GM23338 (cell line): ENCODE data around the gene XRCC4. TPM values are rescaled to one million over a fixed set of nuclear protein-coding genes. Genes with fewer than 3 reads are reported as not detected.

Experiments
- ATAC-seq: fragments of 200-7000 bp; cut with Tn5 transposase; 3 replicates; pipeline ENCODE4 v1.9.1; 2020
- DNase-seq: peaks from one replicate; pipeline ENCODE4 v3.0.0-alpha.2; 2015; ENCODE audit warnings: low spot score
- H2AFZ ChIP-seq: fragments of 200-600 bp; sonication (generic); 2 replicates; pipeline ENCODE4 v1.8.0; 2016; ENCODE audit warnings: antibody characterized with exemption, mild to moderate bottlenecking, moderate library complexity
- H3F3A ChIP-seq: fragments of 200-600 bp; sonication (generic); replicated peaks from 2 replicates; pipeline ENCODE4 v1.8.0; 2017; ENCODE audit warnings: antibody characterized with exemption, mixed run types, low read depth
- H3K27ac ChIP-seq: fragments of 200-600 bp; sonication (generic); 2 replicates; pipeline ENCODE4 v1.6.1; 2016; ENCODE audit warnings: low read depth
- H3K27me3 ChIP-seq: fragments of 200-600 bp; sonication (generic); 2 replicates; pipeline ENCODE4 v1.8.0; 2016; ENCODE audit warnings: mild to moderate bottlenecking, mixed run types, moderate library complexity; ENCODE audit not compliant: insufficient read depth
- H3K36me3 ChIP-seq: fragments of 200-600 bp; sonication (generic); 2 replicates; pipeline ENCODE4 v1.8.0; 2016; ENCODE audit warnings: mild to moderate bottlenecking; ENCODE audit not compliant: insufficient read depth
- H3K4me1 ChIP-seq: fragments of 200-600 bp; sonication (generic); 2 replicates; pipeline ENCODE4 v1.8.0; 2016; ENCODE audit warnings: mild to moderate bottlenecking, moderate library complexity; ENCODE audit not compliant: insufficient read depth
- H3K4me2 ChIP-seq: fragments of 200-600 bp; sonication (generic); 2 replicates; pipeline ENCODE4 v1.7.1; 2017; ENCODE audit warnings: mixed run types
- H3K4me3 ChIP-seq: fragments of 200-600 bp; sonication (generic); 2 replicates; pipeline ENCODE4 v1.6.1; 2016; ENCODE audit warnings: mixed run types
- H3K79me2 ChIP-seq: fragments of 200-600 bp; sonication (generic); replicated peaks from 2 replicates; pipeline ENCODE4 v1.8.0; 2017; ENCODE audit warnings: mild to moderate bottlenecking; ENCODE audit not compliant: insufficient read depth
- H3K9me2 ChIP-seq: fragments of 200-600 bp; sonication (generic); 2 replicates; pipeline ENCODE4 v1.8.0; 2017; ENCODE audit not compliant: insufficient read depth
- H4K20me1 ChIP-seq: fragments of 200-600 bp; sonication (generic); replicated peaks from 2 replicates; pipeline ENCODE4 v1.8.0; 2017; ENCODE audit warnings: mild to moderate bottlenecking; ENCODE audit not compliant: insufficient read depth
- H3K27ac Mint-ChIP-seq: 2 replicates; pipeline ENCODE4 v1.8.0; 2020; ENCODE audit warnings: inconsistent platforms, mild to moderate bottlenecking, moderate library complexity, mixed read lengths
- H3K27me3 Mint-ChIP-seq: 3 replicates; pipeline ENCODE4 v1.8.0; 2022; ENCODE audit warnings: low read depth, mild to moderate bottlenecking, moderate library complexity, mixed read lengths, inconsistent platforms; ENCODE audit not compliant: insufficient read depth, poor library complexity
- H3K36me3 Mint-ChIP-seq: 3 replicates; pipeline ENCODE4 v1.8.0; 2021; ENCODE audit warnings: low read depth, mild to moderate bottlenecking, inconsistent platforms, moderate library complexity, mixed read lengths
- H3K4me1 Mint-ChIP-seq: 3 replicates; pipeline ENCODE4 v1.8.0; 2020; ENCODE audit warnings: mild to moderate bottlenecking, inconsistent platforms, mixed read lengths
- H3K4me3 Mint-ChIP-seq: 3 replicates; pipeline ENCODE4 v1.8.0; 2021; ENCODE audit warnings: moderate library complexity, mild to moderate bottlenecking, inconsistent platforms, mixed read lengths
- H3K9me3 Mint-ChIP-seq: 3 replicates; pipeline ENCODE4 v1.8.0; 2020; ENCODE audit warnings: moderate library complexity, mild to moderate bottlenecking, inconsistent platforms, mixed read lengths
- CREB1 ChIP-seq: fragments of 250-450 bp; sonication (Bioruptor Pico); IDR thresholded peaks from 2 replicates; pipeline ENCODE4 v1.5.0; 2020; ENCODE audit warnings: low read depth, mild to moderate bottlenecking, moderate library complexity
- EZH2 ChIP-seq: fragments of 200-600 bp; sonication (generic); IDR thresholded peaks from one replicate; pipeline ENCODE4 v1.8.0; 2017; ENCODE audit warnings: antibody characterized with exemption, mild to moderate bottlenecking, low read depth; ENCODE audit not compliant: unreplicated experiment
- EZH2phosphoT487 ChIP-seq: fragments of 200-600 bp; sonication (generic); IDR thresholded peaks from one replicate; pipeline ENCODE4 v1.8.1; 2018; ENCODE audit warnings: antibody characterized with exemption; ENCODE audit not compliant: unreplicated experiment
- JUNB ChIP-seq: IDR thresholded peaks from one replicate; pipeline ENCODE4 v1.6.1; 2016; ENCODE audit warnings: antibody characterized with exemption; ENCODE audit not compliant: unreplicated experiment
- NANOG ChIP-seq: IDR thresholded peaks from 2 replicates; pipeline ENCODE4 v1.6.1; 2016; ENCODE audit warnings: antibody characterized with exemption, borderline replicate concordance
- POLR2AphosphoS5 ChIP-seq: IDR thresholded peaks from 2 replicates; pipeline ENCODE4 v1.6.1; 2016; ENCODE audit warnings: antibody characterized with exemption, low read depth
- STAT1 ChIP-seq: IDR thresholded peaks from one replicate; pipeline ENCODE4 v1.6.1; 2016; ENCODE audit warnings: antibody characterized with exemption; ENCODE audit not compliant: unreplicated experiment
- ZNF114 ChIP-seq: fragments of 250-450 bp; sonication (Bioruptor Pico); IDR thresholded peaks from 2 replicates; pipeline ENCODE4 v1.5.0; 2020; ENCODE audit warnings: mild to moderate bottlenecking, moderate library complexity
- ZNF331 ChIP-seq: fragments of 250-450 bp; sonication (Bioruptor Pico); IDR thresholded peaks from 2 replicates; pipeline ENCODE4 v1.5.0; 2020; ENCODE audit warnings: low read depth, mild to moderate bottlenecking, moderate library complexity
- polyA plus RNA-seq: library from polyadenylated mRNA; unstranded; fragments of >200 nt; fragmentation: Nextera tagmentation; extraction: Ambion mirVana; gene quantifications from 2 replicates; pipeline ENCODE4 v1.2.1, GENCODE V29; 2016
- total RNA-seq: library from RNA; depleted of rRNA; stranded (reverse); fragments of >200 nt; shearing (Covaris generic); gene quantifications from 2 replicates; pipeline ENCODE4 v1.2.3, GENCODE V29; 2014
- TF ChIP-seq, protein P1 (sequence below): IDR thresholded peaks from one replicate; pipeline ENCODE4 v1.6.1; 2018; ENCODE audit warnings: antibody characterized with exemption; ENCODE audit not compliant: unreplicated experiment
- TF ChIP-seq, protein P2 (sequence below): IDR thresholded peaks from 2 replicates; pipeline ENCODE4 v1.6.1; 2016; ENCODE audit warnings: antibody characterized with exemption
- TF ChIP-seq, protein P3 (sequence below), 2 experiments: fragments of 200-600 bp in 1 of 2; sonication (generic) in 1 of 2; conservative IDR thresholded peaks; 2 replicates each; pipeline versions ENCODE4 v1.5.1 to v1.6.1; 2016 to 2017; ENCODE audit warnings: antibody characterized with exemption in 2 of 2, low read depth in 2 of 2, mild to moderate bottlenecking in 2 of 2, moderate library complexity in 1 of 2
- TF ChIP-seq, protein P4 (sequence below): fragments of 250-450 bp; sonication (Bioruptor Pico); IDR thresholded peaks from 2 replicates; pipeline ENCODE4 v1.5.0; 2020; ENCODE audit warnings: mild to moderate bottlenecking, moderate library complexity

The XRCC4 gene
- total and polyA plus RNA-seq, 2 experiments from 2014 or later: 11.5 to 22.4 TPM

DNA sequence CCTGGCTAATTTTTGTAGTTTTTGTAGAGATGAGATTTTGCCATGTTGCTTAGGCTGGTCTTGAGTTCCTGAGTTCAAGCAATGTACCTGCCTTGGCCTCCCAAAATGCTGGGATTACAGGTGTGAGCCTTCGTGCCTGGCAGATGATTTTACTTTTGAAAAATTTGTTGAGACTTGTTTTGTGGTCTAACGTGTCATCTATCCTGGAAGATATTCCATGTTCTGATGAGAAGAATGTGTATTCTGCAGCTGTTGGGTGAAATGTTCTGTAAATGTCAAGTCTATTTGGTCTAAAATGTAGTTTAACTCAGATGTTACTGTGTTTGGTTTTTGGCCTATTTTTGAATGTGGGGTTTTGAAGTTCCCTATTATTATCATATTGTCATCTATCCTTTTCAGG lies 145.6 kb downstream of the XRCC4 start:
- Histone ChIP-seq H4K20me1 (no peaks in the 10 kb centered on the region), H3K36me3 (no peaks in the 10 kb centered on the region), H3K27me3 (no peaks in the 10 kb centered on the region), H3K4me3 (no peak overlapping the region), H3K9me2 (no peaks in the 10 kb centered on the region), H3F3A (no peaks in the 10 kb centered on the region), H3K4me2 (no peak overlapping the region), H2AFZ (no peak overlapping the region), H3K79me2 (no peaks in the 10 kb centered on the region), H3K27ac (no peak overlapping the region), H3K4me1 (peaks cover 21% of the 10 kb centered on the region)
- no peak overlapping the region for H3K27ac Mint-ChIP-seq
- no peaks in the 10 kb centered on the region for H3K9me3 Mint-ChIP-seq
- H3K4me3 Mint-ChIP-seq: no peak overlapping the region
- no peaks in the 10 kb centered on the region for H3K36me3 Mint-ChIP-seq
- H3K4me1 Mint-ChIP-seq: peaks cover 24% of the 10 kb centered on the region
- TF ChIP-seq STAT1 (no peak), CREB1 (CRISPR knock-in tag) (no peak), POLR2AphosphoS5 (no peak), NANOG (no peak), JUNB (no peak), EZH2 (no peak), ZNF331 (CRISPR knock-in tag) (no peak), EZH2phosphoT487 (no peak), ZNF114 (CRISPR knock-in tag) (no peak)
- TF ChIP-seq, protein P1, sequence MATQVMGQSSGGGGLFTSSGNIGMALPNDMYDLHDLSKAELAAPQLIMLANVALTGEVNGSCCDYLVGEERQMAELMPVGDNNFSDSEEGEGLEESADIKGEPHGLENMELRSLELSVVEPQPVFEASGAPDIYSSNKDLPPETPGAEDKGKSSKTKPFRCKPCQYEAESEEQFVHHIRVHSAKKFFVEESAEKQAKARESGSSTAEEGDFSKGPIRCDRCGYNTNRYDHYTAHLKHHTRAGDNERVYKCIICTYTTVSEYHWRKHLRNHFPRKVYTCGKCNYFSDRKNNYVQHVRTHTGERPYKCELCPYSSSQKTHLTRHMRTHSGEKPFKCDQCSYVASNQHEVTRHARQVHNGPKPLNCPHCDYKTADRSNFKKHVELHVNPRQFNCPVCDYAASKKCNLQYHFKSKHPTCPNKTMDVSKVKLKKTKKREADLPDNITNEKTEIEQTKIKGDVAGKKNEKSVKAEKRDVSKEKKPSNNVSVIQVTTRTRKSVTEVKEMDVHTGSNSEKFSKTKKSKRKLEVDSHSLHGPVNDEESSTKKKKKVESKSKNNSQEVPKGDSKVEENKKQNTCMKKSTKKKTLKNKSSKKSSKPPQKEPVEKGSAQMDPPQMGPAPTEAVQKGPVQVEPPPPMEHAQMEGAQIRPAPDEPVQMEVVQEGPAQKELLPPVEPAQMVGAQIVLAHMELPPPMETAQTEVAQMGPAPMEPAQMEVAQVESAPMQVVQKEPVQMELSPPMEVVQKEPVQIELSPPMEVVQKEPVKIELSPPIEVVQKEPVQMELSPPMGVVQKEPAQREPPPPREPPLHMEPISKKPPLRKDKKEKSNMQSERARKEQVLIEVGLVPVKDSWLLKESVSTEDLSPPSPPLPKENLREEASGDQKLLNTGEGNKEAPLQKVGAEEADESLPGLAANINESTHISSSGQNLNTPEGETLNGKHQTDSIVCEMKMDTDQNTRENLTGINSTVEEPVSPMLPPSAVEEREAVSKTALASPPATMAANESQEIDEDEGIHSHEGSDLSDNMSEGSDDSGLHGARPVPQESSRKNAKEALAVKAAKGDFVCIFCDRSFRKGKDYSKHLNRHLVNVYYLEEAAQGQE: no peak
- TF ChIP-seq, protein P2, sequence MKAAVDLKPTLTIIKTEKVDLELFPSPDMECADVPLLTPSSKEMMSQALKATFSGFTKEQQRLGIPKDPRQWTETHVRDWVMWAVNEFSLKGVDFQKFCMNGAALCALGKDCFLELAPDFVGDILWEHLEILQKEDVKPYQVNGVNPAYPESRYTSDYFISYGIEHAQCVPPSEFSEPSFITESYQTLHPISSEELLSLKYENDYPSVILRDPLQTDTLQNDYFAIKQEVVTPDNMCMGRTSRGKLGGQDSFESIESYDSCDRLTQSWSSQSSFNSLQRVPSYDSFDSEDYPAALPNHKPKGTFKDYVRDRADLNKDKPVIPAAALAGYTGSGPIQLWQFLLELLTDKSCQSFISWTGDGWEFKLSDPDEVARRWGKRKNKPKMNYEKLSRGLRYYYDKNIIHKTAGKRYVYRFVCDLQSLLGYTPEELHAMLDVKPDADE: no peak
- TF ChIP-seq, protein P3, sequence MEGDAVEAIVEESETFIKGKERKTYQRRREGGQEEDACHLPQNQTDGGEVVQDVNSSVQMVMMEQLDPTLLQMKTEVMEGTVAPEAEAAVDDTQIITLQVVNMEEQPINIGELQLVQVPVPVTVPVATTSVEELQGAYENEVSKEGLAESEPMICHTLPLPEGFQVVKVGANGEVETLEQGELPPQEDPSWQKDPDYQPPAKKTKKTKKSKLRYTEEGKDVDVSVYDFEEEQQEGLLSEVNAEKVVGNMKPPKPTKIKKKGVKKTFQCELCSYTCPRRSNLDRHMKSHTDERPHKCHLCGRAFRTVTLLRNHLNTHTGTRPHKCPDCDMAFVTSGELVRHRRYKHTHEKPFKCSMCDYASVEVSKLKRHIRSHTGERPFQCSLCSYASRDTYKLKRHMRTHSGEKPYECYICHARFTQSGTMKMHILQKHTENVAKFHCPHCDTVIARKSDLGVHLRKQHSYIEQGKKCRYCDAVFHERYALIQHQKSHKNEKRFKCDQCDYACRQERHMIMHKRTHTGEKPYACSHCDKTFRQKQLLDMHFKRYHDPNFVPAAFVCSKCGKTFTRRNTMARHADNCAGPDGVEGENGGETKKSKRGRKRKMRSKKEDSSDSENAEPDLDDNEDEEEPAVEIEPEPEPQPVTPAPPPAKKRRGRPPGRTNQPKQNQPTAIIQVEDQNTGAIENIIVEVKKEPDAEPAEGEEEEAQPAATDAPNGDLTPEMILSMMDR (conservative IDR thresholded peaks at IDR 0.05; ENCODE audit: low read depth in 2 of 2): no peak
- TF ChIP-seq, protein P4, sequence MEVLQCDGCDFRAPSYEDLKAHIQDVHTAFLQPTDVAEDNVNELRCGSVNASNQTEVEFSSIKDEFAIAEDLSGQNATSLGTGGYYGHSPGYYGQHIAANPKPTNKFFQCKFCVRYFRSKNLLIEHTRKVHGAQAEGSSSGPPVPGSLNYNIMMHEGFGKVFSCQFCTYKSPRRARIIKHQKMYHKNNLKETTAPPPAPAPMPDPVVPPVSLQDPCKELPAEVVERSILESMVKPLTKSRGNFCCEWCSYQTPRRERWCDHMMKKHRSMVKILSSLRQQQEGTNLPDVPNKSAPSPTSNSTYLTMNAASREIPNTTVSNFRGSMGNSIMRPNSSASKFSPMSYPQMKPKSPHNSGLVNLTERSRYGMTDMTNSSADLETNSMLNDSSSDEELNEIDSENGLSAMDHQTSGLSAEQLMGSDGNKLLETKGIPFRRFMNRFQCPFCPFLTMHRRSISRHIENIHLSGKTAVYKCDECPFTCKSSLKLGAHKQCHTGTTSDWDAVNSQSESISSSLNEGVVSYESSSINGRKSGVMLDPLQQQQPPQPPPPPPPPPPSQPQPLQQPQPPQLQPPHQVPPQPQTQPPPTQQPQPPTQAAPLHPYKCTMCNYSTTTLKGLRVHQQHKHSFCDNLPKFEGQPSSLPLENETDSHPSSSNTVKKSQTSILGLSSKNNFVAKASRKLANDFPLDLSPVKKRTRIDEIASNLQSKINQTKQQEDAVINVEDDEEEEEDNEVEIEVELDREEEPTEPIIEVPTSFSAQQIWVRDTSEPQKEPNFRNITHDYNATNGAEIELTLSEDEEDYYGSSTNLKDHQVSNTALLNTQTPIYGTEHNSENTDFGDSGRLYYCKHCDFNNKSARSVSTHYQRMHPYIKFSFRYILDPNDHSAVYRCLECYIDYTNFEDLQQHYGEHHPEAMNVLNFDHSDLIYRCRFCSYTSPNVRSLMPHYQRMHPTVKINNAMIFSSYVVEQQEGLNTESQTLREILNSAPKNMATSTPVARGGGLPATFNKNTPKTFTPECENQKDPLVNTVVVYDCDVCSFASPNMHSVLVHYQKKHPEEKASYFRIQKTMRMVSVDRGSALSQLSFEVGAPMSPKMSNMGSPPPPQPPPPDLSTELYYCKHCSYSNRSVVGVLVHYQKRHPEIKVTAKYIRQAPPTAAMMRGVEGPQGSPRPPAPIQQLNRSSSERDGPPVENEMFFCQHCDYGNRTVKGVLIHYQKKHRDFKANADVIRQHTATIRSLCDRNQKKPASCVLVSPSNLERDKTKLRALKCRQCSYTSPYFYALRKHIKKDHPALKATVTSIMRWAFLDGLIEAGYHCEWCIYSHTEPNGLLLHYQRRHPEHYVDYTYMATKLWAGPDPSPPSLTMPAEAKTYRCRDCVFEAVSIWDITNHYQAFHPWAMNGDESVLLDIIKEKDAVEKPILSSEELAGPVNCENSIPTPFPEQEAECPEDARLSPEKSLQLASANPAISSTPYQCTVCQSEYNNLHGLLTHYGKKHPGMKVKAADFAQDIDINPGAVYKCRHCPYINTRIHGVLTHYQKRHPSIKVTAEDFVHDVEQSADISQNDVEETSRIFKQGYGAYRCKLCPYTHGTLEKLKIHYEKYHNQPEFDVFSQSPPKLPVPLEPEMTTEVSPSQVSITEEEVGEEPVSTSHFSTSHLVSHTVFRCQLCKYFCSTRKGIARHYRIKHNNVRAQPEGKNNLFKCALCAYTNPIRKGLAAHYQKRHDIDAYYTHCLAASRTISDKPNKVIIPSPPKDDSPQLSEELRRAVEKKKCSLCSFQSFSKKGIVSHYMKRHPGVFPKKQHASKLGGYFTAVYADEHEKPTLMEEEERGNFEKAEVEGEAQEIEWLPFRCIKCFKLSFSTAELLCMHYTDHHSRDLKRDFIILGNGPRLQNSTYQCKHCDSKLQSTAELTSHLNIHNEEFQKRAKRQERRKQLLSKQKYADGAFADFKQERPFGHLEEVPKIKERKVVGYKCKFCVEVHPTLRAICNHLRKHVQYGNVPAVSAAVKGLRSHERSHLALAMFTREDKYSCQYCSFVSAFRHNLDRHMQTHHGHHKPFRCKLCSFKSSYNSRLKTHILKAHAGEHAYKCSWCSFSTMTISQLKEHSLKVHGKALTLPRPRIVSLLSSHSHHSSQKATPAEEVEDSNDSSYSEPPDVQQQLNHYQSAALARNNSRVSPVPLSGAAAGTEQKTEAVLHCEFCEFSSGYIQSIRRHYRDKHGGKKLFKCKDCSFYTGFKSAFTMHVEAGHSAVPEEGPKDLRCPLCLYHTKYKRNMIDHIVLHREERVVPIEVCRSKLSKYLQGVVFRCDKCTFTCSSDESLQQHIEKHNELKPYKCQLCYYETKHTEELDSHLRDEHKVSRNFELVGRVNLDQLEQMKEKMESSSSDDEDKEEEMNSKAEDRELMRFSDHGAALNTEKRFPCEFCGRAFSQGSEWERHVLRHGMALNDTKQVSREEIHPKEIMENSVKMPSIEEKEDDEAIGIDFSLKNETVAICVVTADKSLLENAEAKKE (CRISPR knock-in tag): no peak
- no peaks in the 10 kb centered on the region for H3K27me3 Mint-ChIP-seq
- ATAC-seq (no peak), DNase-seq (no peak)
